ENCODE data around the gene RAPH1. TPM values are rescaled to one million over a fixed set of nuclear protein-coding genes. Genes with fewer than 3 reads are reported as not detected.
"Not testable (repeated sequence)": the region's sequence is repeated elsewhere in the genome, so short reads cannot be mapped to it uniquely, and the experiment has no call there.

The RAPH1 gene
- total RNA-seq, 1 donor from 2014 or later: 21.7 TPM

DNA sequence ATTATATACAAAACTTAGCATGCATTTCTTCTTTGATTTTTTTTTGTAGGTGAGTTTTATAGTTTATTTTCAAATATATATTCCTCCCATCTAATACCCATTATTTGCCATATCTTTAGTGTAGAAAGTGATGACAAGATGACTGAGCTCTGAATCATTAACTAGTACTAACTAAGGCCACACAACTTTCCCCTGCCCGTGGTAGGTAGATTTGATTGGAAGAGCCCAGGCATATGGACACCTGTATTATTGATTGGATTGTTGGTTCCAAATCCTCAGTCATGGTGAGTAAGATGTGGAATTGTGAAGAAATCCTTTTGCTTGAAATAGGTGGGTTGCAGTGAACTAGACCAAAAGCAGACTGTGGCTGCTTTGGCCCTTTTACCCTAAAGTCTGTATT, 152.1 kb downstream of the RAPH1 start:
- Mint-ChIP-seq H3K9me3 (ENCODE audit: low read depth) (no peaks in the 10 kb centered on the region), H3K4me3 (ENCODE audit: low read depth) (no peak overlapping the region), H3K27me3 (no peaks in the 10 kb centered on the region), H3K36me3 (ENCODE audit: insufficient read depth) (peaks cover 19% of the 10 kb centered on the region), H3K27ac (peak overlapping the region; percentile 62), H3K4me1 (ENCODE audit: low read depth) (peaks cover 2% of the 10 kb centered on the region)
- TF ChIP-seq, protein P1, sequence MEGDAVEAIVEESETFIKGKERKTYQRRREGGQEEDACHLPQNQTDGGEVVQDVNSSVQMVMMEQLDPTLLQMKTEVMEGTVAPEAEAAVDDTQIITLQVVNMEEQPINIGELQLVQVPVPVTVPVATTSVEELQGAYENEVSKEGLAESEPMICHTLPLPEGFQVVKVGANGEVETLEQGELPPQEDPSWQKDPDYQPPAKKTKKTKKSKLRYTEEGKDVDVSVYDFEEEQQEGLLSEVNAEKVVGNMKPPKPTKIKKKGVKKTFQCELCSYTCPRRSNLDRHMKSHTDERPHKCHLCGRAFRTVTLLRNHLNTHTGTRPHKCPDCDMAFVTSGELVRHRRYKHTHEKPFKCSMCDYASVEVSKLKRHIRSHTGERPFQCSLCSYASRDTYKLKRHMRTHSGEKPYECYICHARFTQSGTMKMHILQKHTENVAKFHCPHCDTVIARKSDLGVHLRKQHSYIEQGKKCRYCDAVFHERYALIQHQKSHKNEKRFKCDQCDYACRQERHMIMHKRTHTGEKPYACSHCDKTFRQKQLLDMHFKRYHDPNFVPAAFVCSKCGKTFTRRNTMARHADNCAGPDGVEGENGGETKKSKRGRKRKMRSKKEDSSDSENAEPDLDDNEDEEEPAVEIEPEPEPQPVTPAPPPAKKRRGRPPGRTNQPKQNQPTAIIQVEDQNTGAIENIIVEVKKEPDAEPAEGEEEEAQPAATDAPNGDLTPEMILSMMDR (IDR thresholded peaks at IDR 0.05; ENCODE audit: unreplicated experiment): no peak
- DNase-seq (ENCODE audit: low spot score, unreplicated experiment): no peak

DNA sequence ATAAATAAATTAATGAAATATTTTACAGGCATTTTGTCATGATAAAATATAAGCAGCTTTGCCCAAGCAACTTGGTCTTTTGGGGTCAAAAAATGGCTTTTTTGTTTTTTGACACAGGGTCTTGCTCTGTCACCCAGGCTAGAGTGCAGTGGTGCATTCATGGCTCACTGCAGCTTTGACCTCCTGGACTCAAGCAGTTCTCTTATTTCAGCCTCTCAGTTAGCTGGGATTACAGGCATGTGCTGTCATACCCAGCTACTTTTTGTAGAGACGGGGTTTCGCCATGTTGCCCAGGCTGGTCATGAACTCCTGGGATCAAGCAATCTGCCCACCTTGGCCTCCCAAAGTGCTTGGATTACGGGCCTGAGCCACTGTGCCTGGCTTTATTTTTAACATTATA, 155.9 kb downstream of the RAPH1 start:
- no peak for DNase-seq (ENCODE audit: low spot score, unreplicated experiment)
- peaks cover 2% of the 10 kb centered on the region for H3K4me1 Mint-ChIP-seq (ENCODE audit: low read depth)
- H3K4me3 Mint-ChIP-seq (ENCODE audit: low read depth): no peak overlapping the region
- H3K27ac Mint-ChIP-seq: no peak overlapping the region
- peaks cover 16% of the 10 kb centered on the region for H3K36me3 Mint-ChIP-seq (ENCODE audit: insufficient read depth)
- no peaks in the 10 kb centered on the region for H3K9me3 Mint-ChIP-seq (ENCODE audit: low read depth)
- TF ChIP-seq, protein P1 (IDR thresholded peaks at IDR 0.05; ENCODE audit: unreplicated experiment): no peak
- no peaks in the 10 kb centered on the region for H3K27me3 Mint-ChIP-seq

DNA sequence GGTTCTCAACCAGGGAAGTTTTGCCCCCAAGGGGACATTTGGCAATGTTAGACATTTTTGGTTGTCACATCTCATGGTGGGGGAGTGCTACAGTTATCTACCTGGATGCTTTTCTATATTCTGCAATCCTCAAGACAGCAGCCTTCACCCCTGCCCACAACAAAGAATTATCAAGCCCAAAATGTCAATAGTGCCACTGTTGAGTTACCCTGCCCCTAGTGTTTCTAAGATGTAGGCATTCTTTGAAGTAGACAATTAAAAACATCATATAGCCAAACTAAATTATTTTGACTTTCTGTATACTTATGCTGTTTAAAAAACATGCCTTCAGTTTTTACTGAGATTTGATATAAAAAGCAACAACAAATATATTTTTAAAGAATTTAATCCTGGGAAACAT, 158.9 kb downstream of the RAPH1 start:
- Mint-ChIP-seq H3K27ac (no peak overlapping the region), H3K9me3 (ENCODE audit: low read depth) (peaks cover under 1% of the 10 kb centered on the region), H3K27me3 (no peaks in the 10 kb centered on the region), H3K36me3 (ENCODE audit: insufficient read depth) (peaks cover 7% of the 10 kb centered on the region), H3K4me1 (ENCODE audit: low read depth) (no peaks in the 10 kb centered on the region), H3K4me3 (ENCODE audit: low read depth) (no peak overlapping the region)
- TF ChIP-seq, protein P1 (IDR thresholded peaks at IDR 0.05; ENCODE audit: unreplicated experiment): no peak
- DNase-seq (ENCODE audit: low spot score, unreplicated experiment): no peak

DNA sequence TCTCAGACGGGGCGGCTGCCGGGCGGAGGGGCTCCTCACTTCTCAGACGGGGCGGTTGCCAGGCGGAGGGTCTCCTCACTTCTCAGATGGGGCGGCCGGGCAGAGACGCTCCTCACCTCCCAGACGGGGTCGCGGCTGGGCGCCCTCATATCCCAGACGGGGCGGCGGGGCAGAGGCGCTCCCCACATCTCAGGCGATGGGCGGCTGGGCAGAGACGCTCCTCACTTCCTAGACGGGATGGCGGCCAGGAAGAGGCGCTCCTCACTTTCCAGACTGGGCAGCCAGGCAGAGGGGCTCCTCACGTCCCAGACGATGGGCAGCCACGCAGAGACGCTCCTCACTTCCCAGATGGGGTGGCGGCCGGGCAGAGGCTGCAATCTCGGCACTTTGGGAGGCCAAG, 162.4 kb downstream of the RAPH1 start:
- H3K4me1 Mint-ChIP-seq (ENCODE audit: low read depth); H3K27me3 Mint-ChIP-seq; H3K4me3 Mint-ChIP-seq (ENCODE audit: low read depth); H3K9me3 Mint-ChIP-seq (ENCODE audit: low read depth); DNase-seq (ENCODE audit: low spot score, unreplicated experiment); H3K27ac Mint-ChIP-seq: not testable (repeated sequence)
- peaks cover 20% of the 10 kb centered on the region for H3K36me3 Mint-ChIP-seq (ENCODE audit: insufficient read depth)

DNA sequence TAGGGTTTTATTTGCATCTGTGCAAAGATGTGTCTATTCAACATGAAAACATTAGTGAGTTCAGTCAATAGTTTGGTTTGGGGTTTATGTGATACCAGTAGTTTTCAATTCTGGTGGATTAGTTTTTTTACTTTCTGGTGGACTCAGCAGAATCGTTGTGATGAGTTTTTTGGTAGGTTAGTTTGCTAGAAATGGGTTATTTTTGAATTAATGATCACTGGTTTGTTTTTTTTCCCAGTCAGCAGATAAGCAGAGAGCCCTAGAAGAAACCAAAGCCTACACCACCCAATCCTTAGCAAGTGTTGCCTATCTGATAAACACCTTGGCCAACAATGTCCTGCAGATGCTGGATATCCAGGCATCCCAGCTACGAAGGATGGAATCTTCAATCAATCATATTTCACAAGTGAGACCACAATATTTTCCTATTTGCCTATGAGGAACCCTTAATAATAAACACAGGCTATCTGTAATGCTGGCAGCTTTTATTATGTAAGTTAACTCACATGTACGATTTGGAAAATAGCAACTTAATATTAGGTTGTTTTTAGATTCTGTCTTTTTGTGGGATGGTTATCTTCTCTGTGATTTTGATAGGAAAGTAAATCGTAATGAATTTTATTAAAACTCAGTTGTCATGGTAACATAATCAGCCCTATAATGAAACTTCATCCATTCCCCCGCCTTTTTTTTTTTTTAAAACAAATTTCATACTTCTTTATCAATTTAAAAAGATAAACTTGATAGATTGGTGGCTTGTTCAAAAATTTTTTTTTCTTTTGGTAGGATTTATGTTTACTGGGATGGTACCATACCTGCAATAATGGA, 168.2 kb downstream of the RAPH1 start:
- Mint-ChIP-seq H3K27me3 (no peaks in the 10 kb centered on the region), H3K36me3 (ENCODE audit: insufficient read depth) (peaks cover 20% of the 10 kb centered on the region), H3K4me3 (ENCODE audit: low read depth) (no peak overlapping the region), H3K4me1 (ENCODE audit: low read depth) (no peaks in the 10 kb centered on the region), H3K9me3 (ENCODE audit: low read depth) (peaks cover 4% of the 10 kb centered on the region), H3K27ac (no peak overlapping the region)
- DNase-seq (ENCODE audit: low spot score, unreplicated experiment): no peak
- TF ChIP-seq, protein P1 (IDR thresholded peaks at IDR 0.05; ENCODE audit: unreplicated experiment): no peak

DNA sequence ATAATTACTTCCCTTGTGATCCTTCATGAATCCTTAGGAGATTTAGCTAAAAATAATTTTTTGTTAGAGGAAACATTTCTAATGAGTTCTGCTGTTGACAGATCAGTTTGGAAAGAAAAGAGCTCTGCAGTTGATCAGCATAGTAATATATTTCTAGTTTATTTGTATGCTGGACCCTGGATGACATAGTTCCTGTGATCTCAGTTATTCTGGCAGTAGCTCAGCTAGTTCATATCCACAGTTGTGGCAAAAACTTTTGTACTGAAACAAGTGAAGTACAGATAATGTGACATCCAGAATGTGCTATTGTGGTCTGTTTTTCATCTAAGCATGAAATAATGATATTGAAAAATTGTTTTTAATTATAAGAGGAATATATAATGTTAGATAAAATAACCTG, 173.2 kb downstream of the RAPH1 start:
- H3K27me3 Mint-ChIP-seq: no peaks in the 10 kb centered on the region
- no peak overlapping the region for H3K27ac Mint-ChIP-seq
- H3K9me3 Mint-ChIP-seq (ENCODE audit: low read depth): peaks cover 7% of the 10 kb centered on the region
- DNase-seq (ENCODE audit: low spot score, unreplicated experiment): no peak
- peaks cover 11% of the 10 kb centered on the region for H3K4me1 Mint-ChIP-seq (ENCODE audit: low read depth)
- H3K4me3 Mint-ChIP-seq (ENCODE audit: low read depth): no peak overlapping the region
- peaks cover 19% of the 10 kb centered on the region for H3K36me3 Mint-ChIP-seq (ENCODE audit: insufficient read depth)
- TF ChIP-seq, protein P1 (IDR thresholded peaks at IDR 0.05; ENCODE audit: unreplicated experiment): no peak
